Stimulated activated naive CD4-positive, alpha-beta T cell treated with Interleukin-2 at 50 U/mL for 16 hours (primary cell): ENCODE results near the gene PLCH1.

Experiments used
- DNase-seq: peaks from one replicate; lab custom pipeline; 2025; lab: John Stamatoyannopoulos, UW

PLCH1 gene

DNA sequence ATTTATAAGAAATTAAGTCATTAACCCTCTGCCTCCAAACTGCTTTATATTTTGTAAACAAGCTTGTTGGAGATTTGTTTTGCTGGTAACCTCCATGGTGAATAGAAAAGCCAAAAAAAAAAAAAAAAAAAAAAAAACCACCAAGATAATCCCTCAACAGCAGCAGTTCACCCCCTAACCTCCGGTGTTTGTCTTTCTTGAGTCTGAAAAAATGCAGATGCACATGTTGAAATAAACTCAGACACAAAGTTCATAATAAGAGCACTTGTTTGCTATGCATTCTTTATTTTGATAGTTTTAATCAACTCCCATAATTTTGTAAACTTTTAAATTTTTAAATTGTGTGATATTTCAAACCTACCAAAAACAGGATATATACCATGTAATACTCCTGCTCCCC lies 1.8 kb upstream of the PLCH1 start:
- no peak for DNase-seq

DNA sequence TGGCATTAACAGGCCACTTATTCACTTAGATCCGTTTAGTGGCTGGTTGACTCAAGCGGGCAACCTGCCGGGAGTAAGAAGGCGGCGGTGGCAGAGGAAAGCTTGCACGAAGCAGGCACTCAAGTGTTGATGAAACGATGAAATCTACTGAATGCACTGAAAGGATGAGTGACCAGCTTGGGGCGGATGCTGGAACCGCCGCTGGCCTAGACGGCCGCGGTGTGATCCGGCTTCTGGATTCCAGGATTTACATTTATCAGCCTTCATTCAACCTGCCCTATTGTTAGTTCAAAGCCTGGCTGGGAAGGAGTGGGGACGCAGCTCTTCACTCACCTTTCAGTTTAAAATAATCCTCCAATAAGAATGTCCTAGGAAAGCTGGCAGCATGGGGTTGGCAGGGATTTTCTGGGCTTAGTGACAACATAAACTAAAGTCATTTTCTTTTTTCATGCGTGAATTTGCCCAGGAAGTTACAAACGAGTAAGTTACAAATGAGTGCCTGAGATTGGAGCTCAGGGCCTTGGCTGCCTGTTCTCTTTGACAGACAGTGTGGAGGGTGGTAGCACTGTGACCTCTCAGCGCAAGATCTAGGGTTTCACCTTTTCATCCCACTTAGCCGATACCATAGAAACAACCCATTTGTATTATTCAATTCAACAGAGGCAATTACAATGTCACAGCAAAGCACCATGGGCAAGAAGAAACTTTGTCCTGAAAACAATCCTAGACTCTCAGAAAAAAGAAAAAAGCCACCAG lies 1.1 kb upstream of the PLCH1 start:
- DNase-seq, result no peak

DNA sequence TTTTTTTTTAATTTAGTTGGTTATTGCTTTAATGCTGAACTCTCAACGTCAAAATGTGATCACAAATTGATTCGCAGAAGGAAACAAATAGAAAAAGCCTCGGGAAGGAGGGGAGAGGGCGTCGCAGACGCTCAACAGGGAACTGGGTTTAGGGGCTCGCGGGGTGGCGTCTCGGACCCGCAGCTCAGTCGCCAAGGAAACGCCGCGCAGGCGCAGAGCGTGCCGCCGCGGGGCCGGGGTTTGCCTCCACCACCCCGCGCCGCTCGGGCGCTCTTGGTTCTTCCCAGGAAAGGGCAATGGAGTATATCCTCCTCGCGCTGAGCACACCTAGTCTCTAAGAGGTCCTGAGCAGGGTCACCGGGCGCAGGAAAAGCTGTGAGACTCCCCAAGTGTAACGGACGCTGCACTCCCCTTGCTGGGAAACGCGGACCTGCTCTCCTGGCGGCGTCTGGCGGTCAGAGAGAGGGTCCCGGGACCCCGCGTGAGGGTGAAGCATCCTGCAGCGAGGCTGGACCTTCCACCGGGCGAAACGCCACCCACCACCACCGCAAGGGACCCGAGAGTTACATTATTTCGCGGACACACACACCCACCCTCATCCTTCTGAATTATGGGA lies 753 bp downstream of the PLCH1 start:
- DNase-seq, result peak; percentile 4

DNA sequence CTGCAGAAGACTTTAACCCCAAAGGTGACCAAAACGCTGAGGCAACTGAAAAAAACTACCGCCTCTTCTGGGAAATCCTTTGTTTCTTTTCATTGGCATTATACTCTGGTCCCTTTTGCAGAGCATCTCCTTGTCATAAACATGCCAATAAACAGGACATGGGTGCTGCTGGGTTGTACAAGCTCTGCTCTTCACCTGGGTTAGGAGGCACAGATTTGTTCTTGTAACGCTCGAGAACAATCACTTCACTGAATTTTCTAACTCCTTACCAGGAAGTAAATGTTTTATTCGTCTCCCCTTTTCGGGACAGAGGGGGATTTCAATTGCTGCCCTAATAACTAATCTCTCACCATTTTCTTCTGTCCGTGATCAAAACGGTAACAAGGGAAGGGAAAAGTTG lies 1.3 kb downstream of the PLCH1 start:
- DNase-seq, result no peak

DNA sequence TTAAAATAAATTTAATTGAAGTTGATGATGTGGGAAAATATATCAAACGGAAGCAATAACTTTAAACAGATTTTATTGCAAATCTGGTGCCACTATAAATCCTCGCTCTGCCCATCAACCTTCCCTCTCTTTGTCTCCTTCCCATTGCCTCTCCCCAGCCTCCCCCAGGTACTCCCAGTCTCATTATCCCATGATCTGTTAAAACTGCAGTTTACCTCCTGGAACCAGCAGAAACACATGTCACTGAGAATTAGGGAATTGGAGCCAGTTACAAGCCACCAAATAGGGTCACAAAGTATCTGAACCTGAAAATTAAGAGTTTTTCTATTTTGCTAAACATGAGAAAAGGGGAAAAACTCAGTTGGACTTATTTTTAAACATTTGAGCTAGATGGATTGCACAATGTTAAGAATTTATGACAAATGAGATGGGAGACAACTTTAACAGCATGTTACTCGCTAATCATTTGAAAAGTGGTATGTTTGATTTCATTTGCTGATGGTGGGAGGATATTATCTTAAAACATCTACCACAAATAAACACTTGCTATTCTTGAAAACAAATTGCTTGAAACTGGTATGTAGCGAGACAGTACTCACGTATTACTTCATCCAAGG lies 2.4 kb downstream of the PLCH1 start:
- no peak for DNase-seq

DNA sequence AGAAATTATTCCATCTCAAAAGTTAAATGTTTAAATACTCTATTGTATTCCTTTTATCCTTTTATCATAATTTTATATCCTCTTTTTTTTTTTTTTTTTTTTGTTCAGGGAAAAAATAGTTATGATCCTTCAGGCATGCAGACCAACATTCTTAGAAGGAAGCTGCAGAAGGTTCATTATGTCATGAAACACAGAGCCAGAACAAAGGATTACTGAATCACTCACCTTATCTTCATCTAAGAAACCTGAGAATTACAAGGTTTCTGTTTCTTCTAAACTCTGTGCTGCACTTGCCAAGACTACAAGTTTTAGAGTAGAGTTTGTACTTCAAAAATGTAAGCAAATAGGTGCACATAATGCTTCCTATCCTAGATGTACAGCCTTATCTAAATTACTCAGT lies 3.3 kb downstream of the PLCH1 start:
- no peak for DNase-seq

DNA sequence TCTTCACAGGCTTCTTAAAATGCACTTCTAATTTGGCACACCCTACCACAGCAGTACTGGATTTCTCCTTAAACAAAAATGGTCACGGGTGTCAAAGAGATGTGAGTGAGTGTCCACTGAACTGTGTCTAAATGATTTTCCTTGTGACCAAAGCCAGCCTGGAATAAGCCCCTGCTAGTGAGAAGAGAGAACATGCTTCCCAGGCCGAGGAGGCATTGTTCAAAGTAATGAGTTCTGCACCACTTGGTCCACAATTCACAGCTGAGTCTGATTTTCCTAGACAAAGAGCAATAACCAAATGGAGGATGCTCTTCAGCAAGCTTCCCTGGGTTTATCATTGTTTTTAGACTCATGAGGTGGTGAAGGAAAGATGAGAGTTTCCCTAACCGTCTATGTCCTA lies 3.8 kb downstream of the PLCH1 start:
- no peak for DNase-seq

DNA sequence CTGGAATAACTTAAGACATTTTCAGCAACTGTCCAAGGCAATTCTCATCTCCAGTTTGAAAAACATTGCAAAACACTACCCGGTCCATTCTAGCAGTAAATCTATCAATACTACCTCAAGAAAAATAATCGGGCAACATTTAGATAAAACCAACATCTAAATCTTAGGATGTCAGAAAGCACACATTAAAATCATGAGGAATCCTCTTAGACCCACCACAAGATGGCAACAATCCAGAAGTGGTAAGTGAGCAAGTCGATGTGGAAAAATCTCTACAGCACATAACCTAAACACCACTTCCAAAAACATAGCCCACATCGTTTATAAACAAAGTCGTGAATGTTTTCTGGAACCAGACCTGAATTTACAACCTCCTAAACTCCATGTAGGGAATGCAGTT lies 5.7 kb downstream of the PLCH1 start:
- no peak for DNase-seq

DNA sequence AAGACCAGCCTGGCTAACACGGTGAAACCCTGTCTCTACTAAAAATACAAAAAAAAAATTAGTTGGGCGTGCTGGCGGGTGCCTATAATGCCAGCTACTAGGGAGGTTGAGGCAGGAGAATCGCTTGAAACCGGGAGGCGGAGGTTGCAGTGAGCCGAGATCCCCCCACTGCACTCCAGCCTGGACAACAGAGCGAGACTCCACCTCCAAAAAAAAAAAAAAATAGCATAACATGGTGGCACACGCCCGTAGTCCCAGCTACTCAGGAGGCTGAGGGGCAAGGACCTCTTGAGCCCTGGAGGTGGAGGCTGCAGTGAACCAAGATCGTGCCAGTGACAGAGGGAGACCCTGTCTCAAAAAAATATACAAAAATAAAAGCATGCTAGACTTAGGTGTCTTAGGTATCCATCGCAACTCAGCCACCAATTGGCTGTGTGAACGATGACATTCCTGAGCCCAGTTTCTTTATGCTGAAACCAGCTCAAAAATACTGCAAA lies 6.2 kb downstream of the PLCH1 start:
- DNase-seq, result no peak

DNA sequence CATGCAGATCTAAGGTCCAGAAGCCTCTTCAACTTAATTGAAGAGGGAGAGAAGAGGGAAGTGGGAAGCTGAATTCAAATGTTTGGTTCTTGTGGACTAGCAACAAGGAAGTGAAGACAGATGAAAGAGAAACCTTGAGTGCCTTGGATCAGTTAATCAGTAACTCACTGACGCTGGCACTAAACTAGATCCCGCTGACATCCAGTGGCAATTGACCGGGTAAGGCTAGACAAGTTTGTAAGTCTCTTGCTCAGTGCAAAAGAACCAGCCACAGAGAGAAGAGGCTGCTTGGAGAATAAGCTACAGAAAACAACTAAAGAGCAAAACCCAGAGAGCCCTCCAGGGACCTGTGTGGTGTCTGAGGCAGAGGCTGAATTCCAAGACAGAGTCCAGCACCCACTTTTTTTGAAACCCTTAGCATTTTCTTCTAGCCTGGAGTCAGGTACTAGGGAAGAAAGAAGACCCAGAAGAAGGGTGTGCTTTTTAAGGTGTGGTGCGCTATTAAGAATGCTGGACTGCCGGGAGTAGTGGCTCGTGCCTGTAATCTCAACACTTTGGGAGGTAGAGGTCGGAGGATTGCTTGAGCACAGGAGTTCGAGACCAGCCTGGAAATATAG lies 6.9 kb downstream of the PLCH1 start:
- DNase-seq, result no peak

DNA sequence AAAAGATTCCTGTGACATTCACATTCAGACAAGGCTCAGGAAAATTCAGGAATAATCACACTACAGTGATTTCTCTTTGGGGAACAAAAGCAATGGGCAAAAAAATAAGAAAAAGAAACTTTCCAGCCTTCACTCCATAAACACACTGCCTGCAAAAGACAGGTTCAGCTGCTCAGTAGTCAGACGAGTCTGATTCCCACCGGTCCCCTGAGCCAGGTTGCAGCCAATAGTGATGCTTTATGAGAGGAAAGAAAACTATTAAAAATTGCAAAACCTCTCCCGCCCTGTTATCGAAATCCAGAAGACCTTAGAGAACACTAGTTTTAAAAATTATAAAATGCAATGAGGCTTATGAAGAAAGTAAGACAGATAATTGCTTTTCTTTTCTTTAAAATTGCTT lies 8.5 kb downstream of the PLCH1 start:
- no peak for DNase-seq

DNA sequence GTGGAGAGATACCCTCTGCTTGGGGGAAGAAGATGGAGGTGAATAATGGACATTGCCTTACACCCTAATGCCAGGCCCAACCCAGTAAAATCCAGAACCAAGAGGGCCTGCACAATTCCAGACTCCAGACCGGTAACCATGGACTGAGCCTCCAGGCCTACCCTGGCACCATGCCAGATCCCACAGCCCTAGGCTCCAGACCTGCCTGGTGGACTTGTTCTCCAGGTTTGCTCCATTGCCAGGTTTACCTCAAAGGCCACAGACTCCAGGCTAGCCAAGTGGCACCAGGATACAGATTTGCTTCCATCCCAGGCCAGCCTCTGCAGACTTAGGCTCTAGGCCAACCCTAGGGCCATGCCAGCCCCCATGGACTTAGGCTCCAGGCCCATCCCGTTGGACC lies 14.0 kb downstream of the PLCH1 start:
- no peak for DNase-seq

DNA sequence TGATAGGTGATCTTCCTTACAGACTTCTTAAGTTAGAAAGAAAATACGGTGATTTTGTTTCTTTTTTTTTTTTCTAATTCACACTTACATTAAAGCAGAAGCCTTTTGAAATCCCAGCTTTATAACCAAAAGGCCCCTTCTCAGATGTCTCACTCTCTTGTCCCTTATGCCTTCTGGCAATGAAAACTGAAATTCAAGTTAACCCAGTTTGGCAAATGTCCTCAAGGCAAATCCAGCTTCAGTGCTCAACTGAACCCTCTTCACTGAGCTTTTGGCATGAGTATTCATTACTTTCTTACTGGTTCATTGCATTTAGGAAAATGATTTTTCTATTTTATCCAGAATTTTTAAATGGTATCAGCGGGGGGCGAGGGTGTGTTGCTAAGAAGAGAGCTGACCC lies 17.0 kb downstream of the PLCH1 start:
- no peak for DNase-seq

DNA sequence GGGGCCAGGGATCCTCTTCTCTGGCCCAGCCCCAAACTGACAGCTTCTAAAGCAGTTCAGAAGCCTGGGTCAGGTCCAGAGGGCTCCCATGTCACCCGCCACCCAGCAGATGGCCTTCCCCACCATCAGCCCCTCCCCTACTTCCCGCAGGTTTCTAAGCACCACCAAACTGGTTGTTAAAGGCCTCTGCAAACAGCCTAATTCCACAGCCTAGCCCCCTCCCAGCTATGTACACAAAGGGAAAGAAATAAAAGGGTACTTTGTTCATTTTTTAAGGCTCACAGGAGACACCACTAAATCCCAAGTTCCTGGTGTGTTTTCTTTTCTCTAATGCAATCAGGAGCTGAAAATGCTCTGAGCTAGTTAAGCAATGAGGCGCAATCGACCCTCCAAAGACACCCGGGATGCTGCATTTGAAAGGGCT lies 30.6 kb downstream of the PLCH1 start:
- DNase-seq, result no peak

DNA sequence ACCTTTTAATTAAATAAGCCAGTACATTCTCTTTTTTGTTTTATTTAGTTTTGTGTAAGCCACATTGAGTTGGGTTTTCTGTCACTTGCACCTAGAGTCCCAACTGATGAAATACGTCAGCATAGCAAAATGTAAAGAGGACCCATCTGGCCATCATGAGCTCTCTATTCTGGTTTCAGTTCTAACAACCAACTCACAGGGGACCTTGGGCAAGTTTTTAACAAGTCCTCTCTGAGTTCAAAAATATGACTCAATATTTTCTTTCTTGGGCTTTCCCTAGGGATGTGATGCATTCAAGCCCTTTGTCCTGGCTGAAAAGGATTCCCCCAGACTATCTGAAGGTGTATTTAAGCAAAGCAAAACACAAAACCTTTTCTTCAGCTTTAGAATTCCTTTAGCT lies 32.9 kb downstream of the PLCH1 start:
- DNase-seq, result no peak

DNA sequence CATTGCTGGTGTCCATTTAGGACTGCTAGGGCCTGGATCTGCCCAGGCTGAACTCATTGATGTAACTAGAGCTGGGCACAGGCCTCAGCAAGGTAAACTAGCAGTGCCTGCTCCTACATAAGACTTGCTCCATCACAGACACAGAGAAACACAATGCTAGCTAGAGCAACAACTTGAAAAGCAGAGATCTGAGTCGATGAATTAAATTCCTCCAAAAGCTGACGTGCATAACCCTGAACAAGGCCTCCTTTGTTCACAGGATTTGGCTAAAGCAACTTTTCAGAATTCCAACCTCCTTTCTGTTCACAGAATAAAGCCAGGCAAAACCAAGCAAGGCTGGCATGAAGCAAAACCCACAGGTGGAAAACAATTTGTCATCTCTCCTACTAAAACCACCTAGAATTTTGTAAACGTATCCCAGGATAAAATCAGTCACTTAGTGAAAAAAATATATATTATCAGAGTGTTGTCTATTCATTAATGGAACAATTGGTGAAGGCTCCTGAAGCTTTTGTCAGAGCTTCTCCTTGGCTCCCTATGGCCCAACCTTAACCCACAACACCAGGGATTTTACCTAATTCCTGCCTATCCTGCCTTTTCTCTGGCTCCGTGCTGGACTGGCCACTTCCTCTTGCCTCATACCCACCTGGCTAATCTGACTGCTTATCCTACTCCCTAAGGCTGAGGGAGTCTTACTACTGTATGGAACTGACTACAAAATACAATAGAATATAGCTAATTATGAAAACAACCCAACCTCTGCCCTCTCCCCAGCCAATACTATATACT lies 39.9 kb downstream of the PLCH1 start:
- no peak for DNase-seq

DNA sequence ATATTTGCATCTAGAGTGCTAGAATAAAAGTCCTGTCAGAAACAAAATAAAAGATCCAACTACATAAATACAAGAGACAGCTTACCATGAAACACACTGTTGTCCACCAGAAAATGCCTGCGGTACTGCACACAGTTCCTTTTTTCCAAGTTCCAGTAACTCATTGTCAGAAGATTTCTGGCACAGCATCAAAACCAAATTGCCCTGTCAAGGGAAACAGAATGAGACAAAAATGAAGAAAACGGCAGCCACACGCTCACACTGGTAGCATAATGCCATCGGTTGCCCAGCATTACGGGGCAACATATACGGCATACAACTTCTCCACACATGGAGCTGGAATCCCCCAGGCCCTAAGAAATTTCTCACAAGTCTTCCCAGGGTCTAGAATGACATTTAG lies 40.8 kb downstream of the PLCH1 start:
- no peak for DNase-seq

DNA sequence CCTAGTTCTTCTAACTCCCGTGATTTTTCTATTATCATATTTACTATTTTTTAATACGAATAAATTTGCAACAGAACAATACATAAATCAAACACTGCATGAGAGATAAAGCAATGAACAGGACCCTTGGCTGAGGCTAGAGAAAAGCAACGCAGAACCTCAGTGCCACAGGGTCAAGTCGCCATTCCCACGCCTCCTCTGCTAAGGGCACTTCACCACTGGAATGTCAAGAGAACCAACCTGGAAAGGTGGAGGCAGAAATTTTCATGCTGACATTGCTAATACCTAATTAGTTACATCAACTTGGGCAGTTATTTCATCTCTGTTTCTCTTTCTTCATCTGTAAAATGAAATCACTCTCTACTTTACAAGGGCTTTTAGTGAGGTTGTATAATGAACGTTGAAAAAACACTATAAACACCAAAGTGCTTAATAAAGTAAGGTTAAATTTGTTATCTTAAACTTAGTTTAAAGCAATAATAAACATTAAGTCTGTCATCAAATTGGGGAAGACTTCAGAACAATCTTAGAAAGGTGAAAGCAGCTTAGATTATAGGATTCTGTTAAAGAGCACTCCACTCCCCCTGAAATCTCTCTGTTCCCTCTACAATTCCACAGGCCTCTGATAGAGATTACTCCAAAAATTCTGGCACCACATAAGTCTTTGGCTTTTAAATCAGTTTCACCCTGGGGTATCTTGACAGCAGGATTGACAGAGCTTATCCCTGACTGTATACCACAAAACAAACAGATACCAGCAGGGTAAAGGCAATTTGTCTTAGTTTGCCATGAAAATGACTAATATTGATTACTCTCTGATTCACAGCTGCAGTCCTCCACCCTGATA lies 41.9 kb downstream of the PLCH1 start:
- no peak for DNase-seq

DNA sequence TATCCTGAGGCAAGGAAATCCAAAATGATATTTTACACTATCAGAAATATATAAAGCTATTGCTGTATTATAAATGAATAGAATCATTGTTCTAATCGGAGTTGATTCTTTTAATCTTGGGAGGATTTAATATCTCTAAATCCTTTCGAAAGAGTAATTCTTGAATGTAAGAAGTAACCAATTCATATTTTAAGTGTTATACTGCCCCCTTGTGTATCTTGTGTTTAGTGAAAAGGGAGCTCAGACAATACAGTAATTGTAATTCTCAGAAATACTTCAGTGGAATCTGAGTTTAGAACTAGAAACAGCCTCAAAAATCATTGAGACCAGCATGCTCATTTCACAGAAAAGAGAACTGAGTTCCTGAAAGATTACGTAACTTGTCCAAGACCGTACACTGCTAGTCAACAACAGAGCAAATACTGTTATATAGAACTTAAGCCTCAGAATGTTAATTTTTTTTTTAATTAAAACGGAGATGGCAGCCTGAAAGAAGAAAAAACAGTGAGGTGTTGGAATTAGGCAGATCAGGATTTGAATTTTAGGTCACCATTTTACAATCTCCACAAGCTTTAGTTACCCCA lies 42.9 kb downstream of the PLCH1 start:
- DNase-seq, result no peak

DNA sequence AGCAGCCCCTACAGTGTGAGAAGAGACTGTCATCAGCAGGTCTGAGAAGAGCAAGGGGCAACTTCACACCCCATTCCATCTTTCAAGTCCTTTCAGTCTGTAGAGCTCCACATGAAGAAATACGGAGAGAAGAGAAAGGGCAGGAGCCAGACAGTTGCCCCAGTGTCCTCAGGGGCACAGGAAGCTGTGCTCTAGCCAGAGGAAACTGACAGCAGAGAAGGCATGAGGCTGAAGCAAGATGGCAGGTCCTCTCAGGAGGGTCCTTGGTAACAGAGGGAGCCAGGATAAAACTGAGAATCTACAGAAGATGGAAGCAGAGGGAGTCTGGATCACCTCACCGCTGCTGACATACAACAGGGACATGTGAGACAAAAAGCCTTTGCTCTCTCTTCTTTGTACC lies 47.3 kb downstream of the PLCH1 start:
- no peak for DNase-seq

DNA sequence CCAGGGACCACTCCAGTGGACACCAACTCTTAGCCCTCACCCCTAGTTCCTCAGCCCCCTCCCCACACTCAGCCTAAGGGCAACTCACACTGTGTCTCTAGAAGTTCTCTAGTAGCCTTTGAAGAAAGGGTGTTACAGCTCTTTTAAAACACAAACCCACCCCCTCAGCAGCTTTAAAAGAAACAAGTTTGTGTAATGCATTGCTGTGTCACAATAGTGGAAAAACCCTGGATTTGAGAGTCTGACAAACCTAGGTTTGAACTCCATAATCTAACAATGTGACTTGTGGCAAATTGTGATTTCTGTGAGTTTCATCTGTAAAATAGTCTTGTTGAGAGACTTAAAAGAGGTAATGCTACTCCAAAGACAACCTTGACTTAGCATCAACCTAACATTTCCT lies 54.0 kb downstream of the PLCH1 start:
- DNase-seq, result no peak
